SK-N-SH (cell line): Measurements from ENCODE around the gene FAM20C.

Source experiments
- CTCF ChIP-seq: fragments of 200-600 bp; sonication (generic); IDR thresholded peaks from 2 replicates; pipeline ENCODE4 v1.6.1; 2017; ENCODE audit warnings: antibody characterized with exemption, mild to moderate bottlenecking, moderate library complexity
- RAD21 ChIP-seq: IDR thresholded peaks from 2 replicates; pipeline ENCODE4 v1.6.1; 2012; ENCODE audit warnings: mild to moderate bottlenecking, low read length

DNA sequence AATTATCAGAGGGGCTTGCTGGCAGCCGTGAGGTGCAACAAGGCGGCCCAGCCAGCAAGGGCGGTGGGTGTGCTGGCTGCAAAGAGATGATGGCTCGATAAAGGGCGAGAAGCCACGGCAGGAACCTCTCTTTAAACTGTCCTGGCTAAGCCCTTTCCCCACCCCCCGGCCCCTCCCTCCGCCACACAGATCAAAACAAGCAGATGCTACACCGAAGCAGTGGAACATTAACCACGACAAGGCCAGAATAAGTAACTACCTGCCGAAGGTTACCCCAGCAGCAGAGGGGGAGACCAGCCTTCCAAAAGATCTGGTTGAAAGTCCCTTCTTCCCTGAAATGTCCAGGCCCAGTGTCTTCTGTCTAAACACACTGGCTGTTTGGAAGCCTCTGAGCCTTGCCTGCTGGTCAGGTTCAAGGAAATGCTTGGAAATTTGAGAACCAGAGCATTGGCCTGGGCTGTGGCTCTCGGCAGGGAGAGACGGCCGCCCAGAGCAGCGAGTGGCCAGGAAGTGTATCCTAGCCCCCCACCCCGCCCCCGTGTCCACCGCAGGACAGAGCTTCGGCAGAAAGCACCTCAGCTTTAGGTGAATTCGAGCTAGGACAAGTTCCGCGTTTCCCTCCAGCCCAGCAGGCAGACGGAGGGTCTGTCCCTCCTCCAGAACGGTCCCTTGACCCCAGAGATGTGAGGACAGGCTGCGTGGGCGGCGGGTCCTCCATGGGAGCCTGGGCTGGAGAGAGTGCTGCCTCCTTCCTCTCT, 2.1 kb downstream of the FAM20C start:
- TF ChIP-seq RAD21 (no peak), CTCF (no peak)
